Endothelial cell of umbilical vein (primary cell): Measurements from ENCODE around the gene VANGL1. TPM values are rescaled to one million over a fixed set of nuclear protein-coding genes. Genes with fewer than 3 reads are reported as not detected.
A peak's percentile ranks its signal among the peaks of the same experiment; 100 is the strongest.

Experiments
- BruUV-seq: library from RNA; stranded (reverse); fragments of 400-500 nt; replicated peaks from 2 replicates; lab custom pipeline; 2021; lab: Mats Ljungman, UMichigan
- CTCF ChIA-PET: fragments of 300-600, 350-600 bp; sonication (Branson Sonifier 250); formaldehyde crosslinking; loops from one replicate; lab custom pipeline; 2021; ENCODE audit warnings: antibody characterized with exemption, inconsistent platforms; lab: Charles Lee
- POLR2A ChIA-PET: fragments of 300-600, 350-600 bp; sonication (Branson Sonifier 250); formaldehyde crosslinking; loops from one replicate; lab custom pipeline; 2021; ENCODE audit warnings: antibody characterized with exemption, inconsistent platforms; lab: Charles Lee
- DNase-seq: peaks from one replicate; pipeline ENCODE4 v3.0.0-alpha.2; 2011; ENCODE audit warnings: low read depth, low spot score
- FAIRE-seq: peaks from 2 replicates; lab custom pipeline; 2011; peaks lifted over from hg19 to GRCh38; lab: Jason Lieb, UNC
- H2AFZ ChIP-seq: 2 replicates; pipeline ENCODE4 v1.6.0; 2012; ENCODE audit warnings: low read depth, low read length, control low read depth, inconsistent platforms
- H3K27ac ChIP-seq: 2 replicates; pipeline ENCODE4 v1.5.1; 2011; ENCODE audit warnings: low read depth, mild to moderate bottlenecking, control low read depth, low read length, moderate library complexity; ENCODE audit not compliant: insufficient read depth
- H3K27me3 ChIP-seq, 2 experiments: 2 replicates each; pipeline versions ENCODE4 v1.6.0 to v1.6.1; 2011; ENCODE audit warnings: low read length in 2 of 2, mixed read lengths in 1 of 2; ENCODE audit not compliant: control insufficient read depth in 2 of 2, insufficient read depth in 2 of 2
- H3K36me3 ChIP-seq, 2 experiments: 2 replicates in 1 of 2; 3 replicates in 1 of 2; pipeline ENCODE4 v1.5.1; 2011; ENCODE audit warnings: low read length in 2 of 2, mild to moderate bottlenecking in 1 of 2, moderate library complexity in 1 of 2; ENCODE audit not compliant: control insufficient read depth in 2 of 2, insufficient read depth in 2 of 2; ENCODE audit errors: extremely low read depth in 1 of 2
- H3K4me1 ChIP-seq: 3 replicates; pipeline ENCODE4 v1.5.1; 2011; ENCODE audit warnings: mild to moderate bottlenecking, low read length; ENCODE audit not compliant: control insufficient read depth, insufficient read depth; ENCODE audit errors: extremely low read depth
- H3K4me2 ChIP-seq: 2 replicates; pipeline ENCODE4 v1.6.1; 2011; ENCODE audit warnings: low read length, control low read depth, mixed read lengths; ENCODE audit not compliant: insufficient read depth
- H3K4me3 ChIP-seq, 3 experiments: fragments of 200-600 bp in 1 of 3; sonication (generic), shearing (Covaris generic) in 1 of 3; replicated peaks in 1 of 3; 2 replicates each; pipeline ENCODE4 v1.5.1; 2011 to 2016; ENCODE audit warnings: control low read depth in 3 of 3, low read length in 3 of 3, mild to moderate bottlenecking in 2 of 3, inconsistent platforms in 1 of 3, low read depth in 1 of 3, moderate library complexity in 1 of 3; ENCODE audit not compliant: insufficient read depth in 1 of 3
- H3K79me2 ChIP-seq: 2 replicates; pipeline ENCODE4 v1.6.0; 2012; ENCODE audit warnings: low read length, inconsistent platforms; ENCODE audit not compliant: control insufficient read depth, insufficient read depth
- H3K9ac ChIP-seq: replicated peaks from 2 replicates; pipeline ENCODE3; 2011; ENCODE audit warnings: low read length, control low read depth; ENCODE audit not compliant: insufficient read depth; ENCODE audit errors: extremely low read depth
- H3K9me1 ChIP-seq: replicated peaks from 3 replicates; pipeline ENCODE4 v1.6.0; 2011; ENCODE audit warnings: mild to moderate bottlenecking, low read length; ENCODE audit not compliant: control insufficient read depth, insufficient read depth; ENCODE audit errors: extremely low read depth
- H3K9me3 ChIP-seq: replicated peaks from 2 replicates; pipeline ENCODE4 v1.5.1; 2012; ENCODE audit warnings: low read length, inconsistent platforms; ENCODE audit not compliant: control insufficient read depth, insufficient read depth
- H4K20me1 ChIP-seq: replicated peaks from 2 replicates; pipeline ENCODE3; 2011; ENCODE audit warnings: mild to moderate bottlenecking, low read length; ENCODE audit not compliant: control insufficient read depth, insufficient read depth; ENCODE audit errors: extremely low read depth
- EZH2 ChIP-seq: IDR thresholded peaks from 2 replicates; pipeline ENCODE4 v1.6.1; 2012; ENCODE audit warnings: borderline replicate concordance, low read depth, mild to moderate bottlenecking, moderate library complexity, low read length, inconsistent platforms; ENCODE audit not compliant: severe bottlenecking
- FOS ChIP-seq: IDR thresholded peaks from 2 replicates; pipeline ENCODE4 v1.6.1; 2011; ENCODE audit warnings: mild to moderate bottlenecking, low read length, moderate library complexity, borderline replicate concordance; ENCODE audit not compliant: insufficient read depth
- GATA2 ChIP-seq: IDR thresholded peaks from 2 replicates; pipeline ENCODE4 v1.7.0; 2011; ENCODE audit warnings: low read depth, mild to moderate bottlenecking, moderate library complexity, mixed read lengths, low read length; ENCODE audit not compliant: insufficient read length, insufficient read depth
- JUN ChIP-seq: IDR thresholded peaks from 2 replicates; pipeline ENCODE4 v1.6.1; 2011; ENCODE audit warnings: borderline replicate concordance, low read depth; ENCODE audit not compliant: insufficient read length, insufficient read depth
- MYC ChIP-seq: IDR thresholded peaks from one replicate; pipeline ENCODE4 v1.6.1; 2011; ENCODE audit warnings: mild to moderate bottlenecking, low read depth, low read length
- POLR2A ChIP-seq: IDR thresholded peaks from 2 replicates; pipeline ENCODE4 v1.6.1; 2012; ENCODE audit warnings: low read depth, mild to moderate bottlenecking, control low read depth, low read length
- POLR2AphosphoS5 ChIP-seq: IDR thresholded peaks from 2 replicates; pipeline ENCODE4 v1.6.1; 2012; ENCODE audit warnings: low read depth, mild to moderate bottlenecking, control low read depth, low read length, moderate library complexity; ENCODE audit not compliant: insufficient read depth
- dilution Hi-C: fragments of 300-500 bp; cut with MboI; formaldehyde crosslinking; loops from one replicate; pipeline ENCODE4 v1.15.0; 2019; ENCODE audit warnings: low sequenced_read_pairs; ENCODE audit not compliant: extremely low pct_ligation_motif_present
- intact Hi-C: fragments of 100-400 bp; cut with micrococcal nuclease; formaldehyde crosslinking; loops from one replicate; pipeline ENCODE4 v1.10.0; 2022
- polyA plus RNA-seq, 4 experiments: library from polyadenylated mRNA; depleted of rRNA in 3 of 4; stranded (reverse) in 3 of 4; unstranded in 1 of 4; fragments of >200 nt; gene quantifications; 2 replicates each; pipeline versions ENCODE4 v1.2.1 to v1.2.3, GENCODE V29; 2011 to 2012; ENCODE audit warnings: missing spikeins in 1 of 4
- total RNA-seq: library from RNA; stranded (reverse); gene quantifications from 2 replicates; pipeline ENCODE4 v1.2.3, GENCODE V29; 2021
- TF ChIP-seq, protein P1 (sequence below): IDR thresholded peaks from 2 replicates; pipeline ENCODE4 v1.6.1; 2011; ENCODE audit not compliant: insufficient read depth, insufficient read length
- TF ChIP-seq, protein P2 (sequence below), 2 donors: IDR thresholded peaks; 1 replicate in 1 of 2; 2 replicates in 1 of 2; pipeline ENCODE4 v1.5.1; 2011; ENCODE audit warnings: low read length in 2 of 2, mild to moderate bottlenecking in 2 of 2, moderate library complexity in 2 of 2, control low read depth in 1 of 2, inconsistent platforms in 1 of 2, low read depth in 1 of 2; ENCODE audit not compliant: insufficient read depth in 1 of 2; ENCODE audit errors: extremely low read depth in 1 of 2

Gene VANGL1
- total and polyA plus RNA-seq, 2 donors (not counting 3 experiments of a cell fraction or from before 2014, with no cell fraction given) = 15.0 to 24.8 TPM

DNA sequence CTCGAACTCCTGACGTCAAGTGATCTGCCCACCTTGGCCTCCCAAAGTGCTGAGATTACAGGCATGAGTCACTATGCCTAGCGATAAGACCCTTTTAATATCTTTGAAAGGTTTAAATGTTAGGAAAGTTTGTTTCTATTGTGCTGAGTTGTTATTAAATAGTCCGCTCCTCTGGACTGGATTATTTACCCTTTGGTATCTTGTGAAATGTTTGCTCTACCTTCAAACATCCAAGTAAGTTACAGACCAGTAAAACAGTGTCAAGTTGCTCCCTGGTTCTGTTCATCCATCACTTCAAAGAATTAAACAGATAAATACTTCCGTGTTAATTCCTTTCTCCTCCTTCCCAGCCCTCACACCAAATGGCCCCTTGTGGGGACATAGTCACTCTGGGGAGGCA lies 82.0 kb downstream of the VANGL1 start:
- intact Hi-C loops (no loop called here), dilution Hi-C loops (no loop called here)
- H3K4me2 ChIP-seq = no peak overlapping the region
- no peaks in the 10 kb centered on the region for H3K9me1 ChIP-seq
- H3K79me2 ChIP-seq = no peaks in the 10 kb centered on the region
- no peak for DNase-seq
- no peak overlapping the region for H3K4me3 ChIP-seq
- FAIRE-seq = no peak
- TF ChIP-seq JUN = no peak
- TF ChIP-seq FOS = no peak
- TF ChIP-seq MYC = no peak
- TF ChIP-seq POLR2AphosphoS5 = no peak
- TF ChIP-seq GATA2 = no peak
- TF ChIP-seq, protein P1, sequence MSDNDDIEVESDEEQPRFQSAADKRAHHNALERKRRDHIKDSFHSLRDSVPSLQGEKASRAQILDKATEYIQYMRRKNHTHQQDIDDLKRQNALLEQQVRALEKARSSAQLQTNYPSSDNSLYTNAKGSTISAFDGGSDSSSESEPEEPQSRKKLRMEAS = no peak
- ChIA-PET POLR2A (no interaction called here), CTCF (interaction anchor here (2.3 kb wide), 1 partner anchor 17 kb away, joined by 10 read pairs; no protein-coding TSS in a partner anchor)
- H3K27me3 ChIP-seq = no peaks in the 10 kb centered on the region
- H3K4me1 ChIP-seq = no peaks in the 10 kb centered on the region
- no peak overlapping the region for H3K27ac ChIP-seq
- H4K20me1 ChIP-seq = no peaks in the 10 kb centered on the region
- H3K36me3 ChIP-seq = no peaks in the 10 kb centered on the region
- no peak overlapping the region for H2AFZ ChIP-seq
- BruUV-seq = no TSS peak
- no peak overlapping the region for H3K9ac ChIP-seq
- no peaks in the 10 kb centered on the region for H3K9me3 ChIP-seq

DNA sequence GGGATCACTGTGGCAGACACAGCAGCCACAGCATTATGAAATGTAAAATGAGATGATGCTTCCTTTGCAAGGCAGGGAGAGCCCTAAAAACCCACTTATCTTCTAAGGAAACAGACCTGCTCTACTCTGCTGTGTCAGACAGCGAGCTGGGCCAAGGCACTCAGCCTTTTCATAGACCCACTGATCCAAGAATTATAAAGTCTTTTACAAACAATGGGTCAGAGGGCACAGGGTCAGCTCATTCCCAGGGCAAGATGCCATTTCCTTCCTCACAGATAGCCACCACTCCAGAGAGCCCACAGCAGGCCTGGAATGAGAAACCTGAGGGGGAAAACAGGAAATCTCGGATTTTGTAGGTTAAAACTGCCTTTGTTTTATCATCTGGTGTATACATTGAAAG lies 83.8 kb downstream of the VANGL1 start:
- Histone ChIP-seq H3K4me3 (no peak overlapping the region), H3K9me1 (no peaks in the 10 kb centered on the region), H3K9ac (no peak overlapping the region), H3K4me2 (no peak overlapping the region), H3K79me2 (no peaks in the 10 kb centered on the region), H3K36me3 (no peaks in the 10 kb centered on the region), H3K27me3 (no peaks in the 10 kb centered on the region), H3K4me1 (no peaks in the 10 kb centered on the region), H3K27ac (no peak overlapping the region), H4K20me1 (no peaks in the 10 kb centered on the region), H2AFZ (no peak overlapping the region), H3K9me3 (no peaks in the 10 kb centered on the region)
- CTCF ChIA-PET = interaction anchor here (1.2 to 2.3 kb wide), 3 partner anchors 19 to 46 kb away, joined by 3 to 10 read pairs (median 5); no protein-coding TSS in a partner anchor
- FAIRE-seq (no peak), DNase-seq (peak; percentile 7)
- no peak for TF ChIP-seq POLR2AphosphoS5
- no peak for TF ChIP-seq FOS
- TF ChIP-seq, protein P1 = no peak
- no peak for TF ChIP-seq JUN
- TF ChIP-seq GATA2 = no peak
- no peak for TF ChIP-seq EZH2
- TF ChIP-seq, protein P2, sequence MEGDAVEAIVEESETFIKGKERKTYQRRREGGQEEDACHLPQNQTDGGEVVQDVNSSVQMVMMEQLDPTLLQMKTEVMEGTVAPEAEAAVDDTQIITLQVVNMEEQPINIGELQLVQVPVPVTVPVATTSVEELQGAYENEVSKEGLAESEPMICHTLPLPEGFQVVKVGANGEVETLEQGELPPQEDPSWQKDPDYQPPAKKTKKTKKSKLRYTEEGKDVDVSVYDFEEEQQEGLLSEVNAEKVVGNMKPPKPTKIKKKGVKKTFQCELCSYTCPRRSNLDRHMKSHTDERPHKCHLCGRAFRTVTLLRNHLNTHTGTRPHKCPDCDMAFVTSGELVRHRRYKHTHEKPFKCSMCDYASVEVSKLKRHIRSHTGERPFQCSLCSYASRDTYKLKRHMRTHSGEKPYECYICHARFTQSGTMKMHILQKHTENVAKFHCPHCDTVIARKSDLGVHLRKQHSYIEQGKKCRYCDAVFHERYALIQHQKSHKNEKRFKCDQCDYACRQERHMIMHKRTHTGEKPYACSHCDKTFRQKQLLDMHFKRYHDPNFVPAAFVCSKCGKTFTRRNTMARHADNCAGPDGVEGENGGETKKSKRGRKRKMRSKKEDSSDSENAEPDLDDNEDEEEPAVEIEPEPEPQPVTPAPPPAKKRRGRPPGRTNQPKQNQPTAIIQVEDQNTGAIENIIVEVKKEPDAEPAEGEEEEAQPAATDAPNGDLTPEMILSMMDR (IDR thresholded peaks at IDR 0.05; ENCODE audit: extremely low read depth in 1 of 2, insufficient read depth in 1 of 2, low read depth in 1 of 2, low read length in 2 of 2) = no peak
- TF ChIP-seq MYC = no peak
- no peak for TF ChIP-seq POLR2A
- no TSS peak for BruUV-seq
- dilution Hi-C loops = no loop called here
- POLR2A ChIA-PET = no interaction called here
- intact Hi-C loops = no loop called here
